Mesenteric fat pad (tissue), 1 donor: ENCODE results near the gene DHRS11. TPM values are rescaled to one million over a fixed set of nuclear protein-coding genes. Genes with fewer than 3 reads are reported as not detected.

Source experiments
- DNase-seq: peaks from one replicate; pipeline ENCODE4 v3.0.0-alpha.2; 2020; ENCODE audit warnings: low spot score
- long read RNA-seq: library from polyadenylated mRNA; unstranded; transcript quantifications from one replicate; pipeline ENCODE4 v2.0.0, GENCODE V29; 2020
- total RNA-seq: library from RNA; stranded (reverse); fragmentation: NEBNext Ultra II Directional; extraction: Animal tissue kit (Norgen Biotek cat#: 25700); gene quantifications from one replicate; pipeline ENCODE4 v1.2.1, GENCODE V29; 2021
- donor health status: DM: yes; HTN: yes; CAD: no.

DHRS11 gene, protein sequence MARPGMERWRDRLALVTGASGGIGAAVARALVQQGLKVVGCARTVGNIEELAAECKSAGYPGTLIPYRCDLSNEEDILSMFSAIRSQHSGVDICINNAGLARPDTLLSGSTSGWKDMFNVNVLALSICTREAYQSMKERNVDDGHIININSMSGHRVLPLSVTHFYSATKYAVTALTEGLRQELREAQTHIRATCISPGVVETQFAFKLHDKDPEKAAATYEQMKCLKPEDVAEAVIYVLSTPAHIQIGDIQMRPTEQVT
- total RNA-seq: 16.3 TPM
- long read RNA-seq, full-length matches to known transcripts: 3 of 6 reads
- long read RNA-seq, partial matches to known transcripts: 2 of 6 reads
- long read RNA-seq, other reads (novel, unspliced or antisense): 1 of 6 reads

DNA sequence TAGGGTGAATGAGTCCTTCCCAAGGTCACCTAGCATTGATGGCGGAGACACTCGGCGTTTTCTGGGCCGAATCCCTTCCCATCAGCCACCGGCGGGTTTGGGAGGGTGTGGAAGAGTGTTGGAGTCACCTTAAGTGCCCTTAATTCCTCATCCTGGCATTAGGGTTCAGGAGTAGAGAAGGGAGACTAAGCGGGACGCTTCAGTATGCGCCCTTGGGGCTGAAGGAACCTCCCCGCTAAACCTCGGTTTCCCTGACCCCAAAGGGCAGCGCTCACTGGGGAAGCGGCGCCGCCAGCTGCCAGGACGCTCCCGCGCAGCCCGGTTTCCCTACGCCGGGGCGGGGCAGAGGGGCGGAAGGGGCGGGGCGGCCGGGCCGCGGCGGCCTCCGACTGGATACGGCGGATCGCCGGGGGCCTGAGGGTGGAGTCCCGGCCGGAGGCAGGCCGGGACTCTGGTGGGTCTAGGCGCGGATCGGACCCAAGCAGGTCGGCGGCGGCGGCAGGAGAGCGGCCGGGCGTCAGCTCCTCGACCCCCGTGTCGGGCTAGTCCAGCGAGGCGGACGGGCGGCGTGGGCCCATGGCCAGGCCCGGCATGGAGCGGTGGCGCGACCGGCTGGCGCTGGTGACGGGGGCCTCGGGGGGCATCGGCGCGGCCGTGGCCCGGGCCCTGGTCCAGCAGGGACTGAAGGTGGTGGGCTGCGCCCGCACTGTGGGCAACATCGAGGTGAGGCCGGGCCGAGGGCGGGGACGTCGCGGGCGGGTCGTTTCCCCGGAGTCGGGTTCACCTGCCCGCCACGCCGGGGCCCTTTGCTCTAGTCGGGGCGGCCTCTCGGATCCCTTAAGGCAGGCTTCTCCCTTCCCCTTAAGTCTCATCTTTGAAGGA, at the start of gene DHRS11:
Gene DHRS11, plus strand, starts transcription at position 446 of the 882 bp plus-strand sequence. Its CDS starts 131 bp downstream, at position 577.
- DNase-seq: peak; percentile 96

- no peak for DNase-seq
Observed at GRCh38 chr17:36542755-36543154, 48.9 kb upstream of the DHRS11 start.

- no peak for DNase-seq
Observed at GRCh38 chr17:36544044-36544306, 47.7 kb upstream of the DHRS11 start.

GRCh38 chr17:36544307-36545076, 47.2 kb upstream of the DHRS11 start, which contains the start of gene GGNBP2:
TSS of gene GGNBP2 (plus strand) at chr17:36544919. CDS start at chr17:36545725, 806 bp downstream.
- DNase-seq: peak; percentile 99

DNA sequence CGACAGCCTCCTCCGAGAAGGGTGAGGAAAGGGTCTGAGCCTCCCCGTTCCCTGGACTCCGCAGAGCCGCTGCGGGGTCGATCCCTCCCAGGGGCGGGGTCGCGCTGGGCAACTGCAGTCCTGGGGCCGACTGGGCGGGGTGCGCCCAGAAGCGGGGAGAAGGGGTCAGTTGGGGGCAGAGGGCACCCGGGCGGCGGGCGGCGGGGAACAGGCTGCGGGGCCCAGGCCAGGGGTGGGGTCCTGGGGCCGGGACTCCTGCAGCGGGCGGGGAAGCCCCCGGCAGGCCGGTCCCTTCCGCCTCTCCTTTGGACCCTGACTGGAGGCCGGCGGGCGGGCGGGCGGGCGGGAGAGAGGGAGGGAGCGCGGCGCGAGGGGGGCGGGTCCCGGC, 46.6 kb upstream of the DHRS11 start:
- DNase-seq: no peak

DNA sequence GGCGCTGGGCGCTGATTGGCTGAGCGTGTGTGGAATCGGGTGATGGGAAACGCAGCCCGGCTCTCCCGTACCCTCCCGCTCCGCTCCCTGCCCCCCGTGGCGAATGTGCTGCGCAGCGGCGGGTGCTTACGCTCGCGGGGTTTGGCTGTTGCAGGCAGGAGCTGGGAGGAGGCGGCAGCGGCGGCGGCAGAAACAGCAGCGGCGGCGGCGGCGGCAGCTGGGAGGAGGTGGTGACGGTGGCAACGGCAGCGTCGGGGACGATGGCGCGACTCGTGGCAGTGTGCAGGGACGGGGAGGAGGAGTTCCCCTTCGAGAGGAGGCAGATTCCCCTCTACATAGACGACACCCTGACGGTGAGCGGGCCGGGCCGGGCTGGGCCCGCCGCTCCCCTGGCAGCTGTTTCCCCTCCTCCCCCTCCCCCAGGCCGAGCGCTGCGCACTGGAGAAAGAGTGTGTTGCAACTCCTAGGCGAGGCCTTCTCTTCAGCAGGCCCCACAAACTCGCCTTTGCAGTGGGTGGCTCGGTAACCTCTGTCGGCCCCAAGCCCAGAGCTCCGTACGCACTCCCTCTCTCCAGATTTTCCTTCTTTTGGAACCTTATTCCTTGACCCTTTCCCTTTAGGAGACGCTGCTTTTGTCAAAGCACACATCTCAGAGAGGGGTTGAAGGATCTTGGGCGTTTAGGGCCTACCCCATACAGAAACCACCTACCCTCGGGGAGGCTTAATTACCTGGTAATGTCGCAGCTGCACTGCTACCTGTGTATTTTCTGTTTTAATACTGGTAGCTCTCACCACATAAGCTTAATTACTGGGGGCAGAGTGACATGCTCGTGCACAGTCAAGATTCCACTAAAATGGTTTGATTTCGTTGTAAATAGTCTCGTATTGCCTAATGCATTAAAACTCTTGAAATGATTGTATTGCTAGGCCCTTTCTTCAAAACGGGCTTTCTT, 45.9 kb upstream of the DHRS11 start:
- DNase-seq: peak; percentile 99

DNA sequence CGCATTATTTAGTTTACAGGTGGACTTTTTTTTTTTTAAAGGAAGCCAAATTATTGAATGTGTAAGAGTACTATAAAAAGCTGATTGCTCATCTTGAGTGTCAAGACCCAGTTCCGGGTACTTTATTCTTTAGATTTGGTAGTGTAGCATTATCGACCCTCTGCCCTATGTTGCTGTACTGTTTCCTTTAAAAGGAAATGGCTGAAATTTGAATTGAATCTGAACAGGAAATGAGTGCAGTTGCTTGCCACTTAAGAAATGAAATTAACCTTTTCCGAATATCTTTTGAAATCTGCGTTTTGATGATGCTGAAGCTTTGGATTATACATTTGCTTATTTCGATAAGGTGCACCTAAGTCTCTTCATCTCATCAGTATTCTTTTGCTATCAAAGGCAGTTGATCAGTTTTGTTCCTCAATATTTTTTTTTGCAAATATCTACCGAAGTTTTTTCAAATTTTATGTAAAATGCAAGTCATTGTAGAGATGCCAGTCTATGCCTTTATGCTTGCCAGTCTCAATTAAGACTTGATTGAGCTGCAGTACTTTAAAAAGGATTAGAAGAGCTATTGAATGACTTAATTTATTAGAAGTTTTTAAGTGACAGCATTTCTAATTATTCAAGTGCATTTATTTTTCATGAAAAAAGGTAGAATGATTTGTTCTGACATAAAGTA, 45.1 kb upstream of the DHRS11 start:
- DNase-seq: no peak

DNA sequence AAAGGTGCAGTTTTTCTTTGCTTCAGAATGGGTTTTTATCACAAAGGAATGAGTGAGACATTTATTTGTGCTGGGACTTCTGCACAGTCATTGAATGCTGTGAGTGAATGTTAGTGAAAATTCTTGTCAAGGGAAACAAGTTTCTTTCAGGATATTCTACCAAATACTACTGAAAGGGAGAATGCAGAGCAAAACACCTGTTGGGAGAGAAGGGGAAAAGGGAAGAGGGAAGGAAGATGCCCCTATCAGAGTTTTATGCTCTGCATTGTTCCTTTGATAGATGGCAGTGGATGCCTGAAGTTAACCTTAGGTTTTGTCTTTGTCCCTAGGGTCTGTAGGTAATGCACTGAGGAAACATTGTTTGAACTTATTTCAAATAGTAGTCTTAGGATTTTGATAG, 43.9 kb upstream of the DHRS11 start:
- DNase-seq: no peak

DNA sequence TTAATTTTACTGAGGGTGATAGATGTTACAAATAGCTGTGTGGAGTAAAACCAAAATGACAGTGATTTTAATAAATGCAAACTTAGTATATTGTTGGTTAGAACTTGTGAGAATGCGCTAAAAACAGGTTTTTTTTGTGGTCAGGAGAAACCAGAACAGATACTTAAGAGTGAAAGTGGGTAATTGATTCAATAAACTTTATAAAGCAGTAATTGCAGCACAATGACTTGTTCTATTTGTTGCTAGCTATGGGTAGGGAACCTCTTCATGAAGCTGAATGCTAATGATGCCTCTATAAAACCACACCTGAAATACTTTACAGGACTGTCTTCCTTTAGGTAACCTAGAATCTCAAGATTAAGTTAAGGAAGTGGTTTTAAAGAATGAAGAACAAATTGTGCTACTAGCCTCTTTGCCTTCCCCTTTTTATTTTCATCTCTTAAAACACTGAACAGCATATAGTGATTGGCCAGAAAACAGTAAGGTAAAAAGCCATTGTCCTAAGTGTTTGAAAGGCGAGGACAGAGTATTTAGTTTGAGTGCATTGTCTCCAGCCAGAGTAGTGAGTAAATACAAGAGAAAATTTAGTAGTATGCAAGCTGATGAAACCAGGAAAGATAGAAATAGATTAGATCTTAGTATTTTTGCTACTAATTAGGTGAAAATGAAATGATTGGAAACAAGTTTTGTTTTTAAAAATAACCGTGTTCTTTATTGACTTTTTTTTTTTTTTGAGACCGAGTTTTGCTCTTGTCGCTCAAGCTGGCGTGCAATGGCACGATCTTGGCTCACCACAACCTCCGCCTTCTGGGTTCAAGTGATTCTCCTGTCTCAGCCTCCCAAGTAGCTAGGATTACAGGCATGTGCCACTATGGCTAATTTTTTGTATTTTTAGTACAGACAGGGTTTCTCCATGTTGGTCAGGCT, 40.9 kb upstream of the DHRS11 start:
- no peak for DNase-seq

GRCh38 chr17:36553459-36553858, 38.2 kb upstream of the DHRS11 start:
- no peak for DNase-seq

GRCh38 chr17:36566081-36566480, 25.6 kb upstream of the DHRS11 start:
- no peak for DNase-seq

- no peak for DNase-seq
Observed at GRCh38 chr17:36575028-36575427, 16.7 kb upstream of the DHRS11 start.

DNA sequence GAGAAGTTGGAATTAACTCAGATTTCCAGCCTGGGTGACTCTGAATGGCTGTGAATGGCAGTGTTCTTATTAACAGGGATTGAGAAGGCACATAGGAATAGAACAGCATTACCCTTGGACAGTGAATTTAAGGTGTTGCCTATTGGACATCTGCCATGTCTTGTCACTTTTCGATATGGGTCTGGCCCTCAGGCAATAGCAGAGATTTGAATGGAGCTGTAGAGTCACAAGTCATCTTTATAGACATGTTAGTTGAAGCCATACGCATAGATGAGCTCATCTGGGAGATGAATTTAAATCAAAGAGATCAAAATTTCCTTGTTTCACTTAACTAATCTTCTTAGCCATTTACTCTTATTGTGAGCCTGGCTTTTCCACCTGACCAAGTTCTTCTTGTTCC, 14.9 kb upstream of the DHRS11 start:
- DNase-seq: no peak

- no peak for DNase-seq
Observed at GRCh38 chr17:36578671-36579070, 13.0 kb upstream of the DHRS11 start.

GRCh38 chr17:36583787-36584186, 7.9 kb upstream of the DHRS11 start:
- no peak for DNase-seq

GRCh38 chr17:36586138-36586537, 5.5 kb upstream of the DHRS11 start:
- DNase-seq: no peak

GRCh38 chr17:36590082-36590481, 1.6 kb upstream of the DHRS11 start:
- no peak for DNase-seq

DNA sequence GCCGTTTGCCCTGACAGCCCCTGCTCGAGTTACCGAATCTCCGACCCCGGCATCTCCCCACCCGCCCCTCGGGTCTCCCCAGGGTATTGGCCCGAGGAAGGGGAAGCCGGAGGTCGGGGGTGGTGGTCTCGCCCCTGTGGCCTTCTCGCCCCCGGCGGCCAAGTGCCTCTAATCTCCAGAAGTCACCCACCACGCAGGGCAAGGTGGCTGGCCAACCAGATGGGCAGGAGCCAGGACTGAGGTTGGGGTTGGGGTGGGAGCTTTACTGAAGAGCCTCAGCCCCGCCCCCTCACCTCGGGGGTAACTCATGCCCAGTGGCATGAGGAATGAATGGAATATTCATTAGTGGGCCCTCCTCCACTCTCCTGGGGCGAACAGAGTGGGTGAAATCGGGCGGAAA, 637 bp downstream of the DHRS11 start:
- peak; percentile 90 for DNase-seq
